HepG2 (cell line): ENCODE measurements around the gene TLN1. TPM values are rescaled to one million over a fixed set of nuclear protein-coding genes. Genes with fewer than 3 reads are reported as not detected.

Experiments
- ATAC-seq: fragments of 200-7000 bp; cut with Tn5 transposase; 3 replicates; pipeline ENCODE4 v1.9.1; 2020; ENCODE audit warnings: mild to moderate bottlenecking, moderate library complexity
- BruUV-seq: library from RNA; stranded (reverse); fragments of 400-500 nt; replicated peaks from 2 replicates; lab custom pipeline; 2021; lab: Mats Ljungman, UMichigan
- CTCF ChIA-PET: fragments of 300-600 bp; formaldehyde crosslinking; extraction: SDS; loops from one replicate; lab custom pipeline; 2021; ENCODE audit warnings: low total read pairs, inconsistent platforms, low intra/inter-chr PET ratio; lab: Yijun Ruan, JAX
- POLR2A ChIA-PET: fragments of 350-600 bp; sonication (Branson Sonifier 250); formaldehyde crosslinking; loops from one replicate; lab custom pipeline; 2020; ENCODE audit warnings: antibody characterized with exemption, inconsistent platforms; lab: Yijun Ruan, JAX
- DNase-seq: peaks from one replicate; pipeline ENCODE4 v3.0.0-alpha.2; 2015; ENCODE audit warnings: low spot score
- FAIRE-seq: peaks from 3 replicates; lab custom pipeline; 2011; peaks lifted over from hg19 to GRCh38; lab: Jason Lieb, UNC
- H2AFZ ChIP-seq: one replicate; pipeline ENCODE4 v1.6.1; 2011; ENCODE audit warnings: low read length, inconsistent platforms
- H3K27ac ChIP-seq: fragments of 300-600 bp; 3 replicates; pipeline ENCODE4 v1.8.0; 2011; ENCODE audit warnings: mixed run types, mild to moderate bottlenecking, mixed read lengths, low read length, inconsistent platforms; ENCODE audit not compliant: insufficient read depth; ENCODE audit errors: extremely low read length
- H3K27me3 ChIP-seq, 2 experiments: fragments of 200-600 bp in 1 of 2; 2 replicates in 1 of 2; 3 replicates in 1 of 2; pipeline versions ENCODE4 v1.6.0 to v1.8.0; 2011; ENCODE audit warnings: low read length in 2 of 2, mild to moderate bottlenecking in 2 of 2, moderate library complexity in 2 of 2, inconsistent platforms in 1 of 2; ENCODE audit not compliant: insufficient read depth in 2 of 2, control insufficient read depth in 1 of 2
- H3K36me3 ChIP-seq, 2 experiments: fragments of 200-600 bp in 1 of 2; replicated peaks in 1 of 2; 2 replicates in 1 of 2; 3 replicates in 1 of 2; pipeline versions ENCODE4 v1.5.1 to v1.8.0; 2011; ENCODE audit warnings: low read length in 2 of 2, inconsistent platforms in 1 of 2; ENCODE audit not compliant: insufficient read depth in 2 of 2, control insufficient read depth in 1 of 2
- H3K4me1 ChIP-seq: 2 replicates; pipeline ENCODE4 v1.5.1; 2012; ENCODE audit warnings: low read length, inconsistent platforms; ENCODE audit not compliant: insufficient read depth
- H3K4me2 ChIP-seq: 2 replicates; pipeline ENCODE4 v1.6.0; 2011; ENCODE audit warnings: low read depth, low read length, inconsistent platforms
- H3K4me3 ChIP-seq, 3 experiments: fragments of 200-600 bp in 1 of 3; sonication (generic), shearing (Covaris generic) in 1 of 3; replicated peaks in 1 of 3; 2 replicates each; pipeline ENCODE4 v1.5.1; 2011 to 2016; ENCODE audit warnings: low read length in 3 of 3, inconsistent platforms in 2 of 3, low read depth in 2 of 3, mild to moderate bottlenecking in 2 of 3, control low read depth in 1 of 3, mixed read lengths in 1 of 3; ENCODE audit not compliant: insufficient read depth in 1 of 3
- H3K79me2 ChIP-seq: one replicate; pipeline ENCODE4 v1.6.1; 2011; ENCODE audit warnings: low read length, inconsistent platforms; ENCODE audit not compliant: insufficient read depth
- H3K9ac ChIP-seq: 2 replicates; pipeline ENCODE4 v1.6.0; 2011; ENCODE audit warnings: mild to moderate bottlenecking, low read depth, low read length, inconsistent platforms; ENCODE audit not compliant: insufficient read depth
- H3K9me3 ChIP-seq: 2 replicates; pipeline ENCODE4 v1.5.1; 2012; ENCODE audit warnings: mild to moderate bottlenecking, low read length
- H4K20me1 ChIP-seq: 2 replicates; pipeline ENCODE4 v1.6.0; 2011; ENCODE audit warnings: inconsistent platforms, mild to moderate bottlenecking, low read length, moderate library complexity; ENCODE audit not compliant: insufficient read depth
- AGO2 ChIP-seq: fragments of 200-400 bp; formaldehyde crosslinking; optimal IDR thresholded peaks from 2 replicates; pipeline ENCODE3; 2017; ENCODE audit warnings: mild to moderate bottlenecking, low read depth, low read length, moderate library complexity
- BRF2 ChIP-seq: sonication (generic); formaldehyde crosslinking; IDR thresholded peaks from 2 replicates; pipeline ENCODE4 v1.8.1; 2022; ENCODE audit warnings: mild to moderate bottlenecking, missing genetic modification reagents
- HDAC1 ChIP-seq: sonication (generic); formaldehyde crosslinking; IDR thresholded peaks from 2 replicates; pipeline ENCODE4 v1.5.1; 2020; ENCODE audit warnings: mild to moderate bottlenecking, missing genetic modification reagents
- IRF9 ChIP-seq: sonication (generic); formaldehyde crosslinking; IDR thresholded peaks from 2 replicates; pipeline ENCODE4 v1.8.0; 2022; ENCODE audit warnings: missing genetic modification reagents, mild to moderate bottlenecking, borderline replicate concordance
- KLF16 ChIP-seq, 2 experiments: sonication (generic) in 1 of 2; formaldehyde crosslinking in 1 of 2; IDR thresholded peaks; 2 replicates each; pipeline versions ENCODE4 v1.6.1 to v1.8.0; 2016 to 2023; ENCODE audit warnings: missing genetic modification reagents in 2 of 2, missing compliant biosample characterization in 1 of 2
- RNF2 ChIP-seq: fragments of 450-650 bp; conservative IDR thresholded peaks from 2 replicates; pipeline ENCODE4 v1.6.1; 2016; ENCODE audit warnings: low read depth
- ZNF256 ChIP-seq: sonication (generic); formaldehyde crosslinking; conservative IDR thresholded peaks from 2 replicates; pipeline ENCODE4 v1.4.0; 2020; ENCODE audit warnings: missing genetic modification reagents
- WGBS: methylation state at CpG from one replicate; pipeline ENCODE4 v1.1.6; 2017; ENCODE audit warnings: low lambda C conversion rate; 5-methylcytosine and 5-hydroxymethylcytosine counted together
- in situ Hi-C: cut with HindIII; loops from 2 replicates; pipeline ENCODE4 v1.10.0; 2017; ENCODE audit warnings: low pct_unique_long_range_greater_than_20kb; ENCODE audit not compliant: extremely low pct_ligation_motif_present
- intact Hi-C: fragments of 100-400 bp; cut with micrococcal nuclease; formaldehyde crosslinking; loops from one replicate; pipeline ENCODE4 v1.10.0; 2022; ENCODE audit not compliant: unreplicated experiment
- polyA plus RNA-seq, 8 experiments: library from polyadenylated mRNA; depleted of rRNA in 3 of 8; stranded (reverse) in 7 of 8; unstranded in 1 of 8; fragments of >200 nt; fragmentation: Illumina TruSeq in 4 of 8; extraction: Trizol in 4 of 8; gene quantifications; 2 replicates each; pipeline versions ENCODE4 v1.2.1 to v1.2.3, GENCODE V29; 2011 to 2016; ENCODE audit warnings: low read depth in 4 of 8, missing spikeins in 1 of 8, mixed read lengths in 1 of 8; ENCODE audit not compliant: insufficient read depth in 1 of 8
- total RNA-seq, 5 experiments: library from RNA; depleted of rRNA; stranded (reverse); fragments of >200 nt; fragmentation: Illumina TruSeq; extraction: Trizol; gene quantifications; 2 replicates each; pipeline ENCODE4 v1.2.3, GENCODE V29; 2016; ENCODE audit warnings: low read depth in 1 of 5

TLN1 gene
- total and polyA plus RNA-seq, 2 of the 13 experiments (the other 11 are each of a cell fraction or from before 2014, with no cell fraction given): 35.2 to 51.8 TPM

- in situ Hi-C loops: no loop called here
- DNase-seq: no peak
- POLR2A ChIA-PET: interaction anchor here (0.9 to 2.1 kb wide), 2 partner anchors 30 to 49 kb away, joined by 3 to 4 read pairs; partner anchors contain the start of gene ARHGEF39
- Histone ChIP-seq H3K36me3 (peaks cover 52 to 89% of the 10 kb centered on the region in 2 experiments), H3K4me1 (no peaks in the 10 kb centered on the region), H3K4me2 (no peak overlapping the region)
- TF ChIP-seq RNF2 (no peak), BRF2 (no peak), IRF9 (CRISPR knock-in tag) (no peak), ZNF256 (CRISPR knock-in tag) (no peak), AGO2 (peak; percentile 5), KLF16 (CRISPR knock-in tag; IDR thresholded peaks at IDR 0.05) (no peak), HDAC1 (CRISPR knock-in tag) (no peak)
- TF ChIP-seq, all 625 proteins: peak for 1
- H2AFZ ChIP-seq: no peak overlapping the region
- no peak overlapping the region for H3K27ac ChIP-seq
- intact Hi-C loops: no loop called here
- ATAC-seq (no peak), FAIRE-seq (no peak)
- 93% methylated on average over 6 of the region's 6 CpGs for WGBS
- CTCF ChIA-PET: no interaction called here
- no peak overlapping the region for H3K9ac ChIP-seq
- H3K27me3 ChIP-seq: no peaks in the 10 kb centered on the region
- no TSS peak for BruUV-seq
- no peaks in the 10 kb centered on the region for H3K79me2 ChIP-seq
- no peaks in the 10 kb centered on the region for H4K20me1 ChIP-seq
- no peaks in the 10 kb centered on the region for H3K9me3 ChIP-seq
- H3K4me3 ChIP-seq: no peak overlapping the region
Observed at GRCh38 chr9:35714123-35714522, 17.9 kb downstream of the TLN1 start.
